Islet of Langerhans (tissue), 1 donor: ENCODE measurements around the gene CCDC178.
"Not testable (repeated sequence)": the region's sequence is repeated elsewhere in the genome, so short reads cannot be mapped to it uniquely, and the experiment has no call there.

Source experiments
- FAIRE-seq: peaks from one replicate; lab custom pipeline; 2011; peaks lifted over from hg19 to GRCh38; lab: Jason Lieb, UNC

The CCDC178 gene, protein sequence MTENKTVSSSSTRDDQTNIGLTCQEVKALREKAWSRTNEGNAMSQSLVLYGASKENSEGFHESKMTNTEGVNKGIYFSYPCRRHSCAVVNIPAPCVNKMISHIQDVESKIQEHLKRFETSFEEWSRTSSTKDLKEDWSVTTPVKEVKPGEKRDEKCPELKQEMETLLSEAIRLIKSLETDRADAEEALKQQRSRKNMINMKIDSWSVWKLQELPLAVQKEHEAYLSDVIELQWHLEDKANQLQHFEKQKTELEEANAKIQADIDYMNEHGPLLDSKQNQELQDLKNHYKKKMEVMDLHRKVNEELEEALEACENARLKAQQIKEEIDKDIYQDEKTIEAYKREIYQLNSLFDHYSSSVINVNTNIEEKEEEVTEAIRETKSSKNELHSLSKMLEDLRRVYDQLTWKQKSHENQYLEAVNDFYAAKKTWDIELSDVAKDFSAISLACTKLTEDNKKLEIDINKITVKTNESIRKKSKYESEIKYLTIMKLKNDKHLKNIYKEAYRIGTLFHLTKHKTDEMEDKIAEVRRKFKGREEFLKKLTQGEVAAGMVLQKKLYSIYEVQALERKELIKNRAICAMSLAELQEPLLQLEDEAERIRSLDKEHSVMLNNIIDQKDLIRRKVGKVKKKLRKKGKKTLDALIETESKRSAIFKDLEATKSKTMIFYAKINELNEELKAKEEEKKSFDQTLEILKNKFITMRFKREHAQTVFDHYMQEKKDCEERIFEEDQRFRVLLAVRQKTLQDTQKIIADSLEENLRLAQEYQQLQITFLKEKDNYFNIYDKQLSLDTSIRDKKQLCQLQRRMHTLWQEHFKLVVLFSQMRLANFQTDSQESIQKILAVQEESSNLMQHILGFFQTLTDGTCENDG

GRCh38 chr18:33440060-33441043 lies at the start of gene CCDC178:
TSS of gene CCDC178 (minus strand) at chr18:33440721. CDS start at chr18:33412088, 28,633 bp downstream.
- peak; percentile 36 for FAIRE-seq

GRCh38 chr18:33483908-33484307 lies 43.4 kb upstream of the CCDC178 start:
- FAIRE-seq, result no peak

- no peak for FAIRE-seq
These were observed 32.0 kb upstream of the CCDC178 start for GRCh38 chr18:33472509-33472908.

DNA sequence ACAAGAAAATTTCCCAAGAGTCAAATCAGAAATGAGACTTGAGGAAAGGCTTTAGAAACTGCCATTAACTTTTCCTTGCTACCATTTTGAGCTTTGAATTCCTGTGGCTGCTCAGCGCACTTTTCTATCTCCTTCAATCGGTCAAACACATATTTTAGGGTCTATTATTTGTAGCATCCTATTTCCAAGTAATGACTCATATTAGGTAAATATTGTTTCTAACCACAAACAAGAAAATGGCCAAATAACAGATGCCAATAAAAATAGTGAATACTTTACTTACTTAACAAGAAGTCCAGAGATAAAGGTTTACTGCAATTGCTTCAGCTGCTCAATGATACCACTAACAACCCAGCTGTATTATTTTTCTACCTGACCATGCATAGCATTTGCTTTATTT lies 29.7 kb upstream of the CCDC178 start:
- FAIRE-seq, result no peak

DNA sequence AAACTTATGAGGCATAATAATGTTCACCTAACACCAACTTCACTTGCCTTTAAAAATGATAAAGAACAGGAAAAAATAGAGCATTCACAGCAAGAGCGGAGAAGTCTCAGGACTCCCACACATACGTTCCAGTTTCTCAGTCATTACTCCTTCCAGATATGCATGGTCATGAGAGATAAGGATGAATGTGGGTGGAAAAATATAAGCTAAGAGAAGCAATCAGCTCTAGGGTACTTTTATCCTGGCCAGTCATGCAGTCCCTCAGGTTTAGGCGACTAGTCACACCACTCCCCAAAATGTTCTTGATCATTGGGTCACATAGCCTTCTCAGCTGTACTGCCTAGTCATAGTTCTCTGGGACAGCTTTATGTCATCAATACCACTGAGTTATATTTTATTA lies 29.2 kb upstream of the CCDC178 start:
- no peak for FAIRE-seq

DNA sequence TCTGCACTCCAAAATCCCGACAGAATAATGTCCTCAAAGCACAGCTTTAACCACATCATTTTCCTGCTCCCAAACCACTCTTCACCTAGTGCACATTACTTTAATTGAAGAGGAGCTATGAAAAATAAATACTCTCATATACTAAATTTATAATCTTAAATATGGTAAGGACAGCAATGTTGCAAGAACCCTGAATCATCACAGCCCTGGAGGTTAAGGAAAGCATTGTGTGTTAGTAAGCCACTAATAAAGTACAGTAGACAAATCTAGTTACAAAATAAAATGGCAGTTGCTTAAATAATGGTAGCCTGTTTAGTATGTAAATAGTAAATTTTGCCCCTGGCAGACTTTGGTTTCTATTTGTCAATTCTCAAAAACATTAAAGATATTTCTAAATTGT lies 27.0 kb upstream of the CCDC178 start:
- no peak for FAIRE-seq

- FAIRE-seq, result no peak
These were observed 26.3 kb upstream of the CCDC178 start for GRCh38 chr18:33466822-33467221.

- no peak for FAIRE-seq
These were observed 20.2 kb upstream of the CCDC178 start for GRCh38 chr18:33460681-33461080.

GRCh38 chr18:33459612-33460011 lies 19.1 kb upstream of the CCDC178 start:
- FAIRE-seq, result peak; percentile 69

- no peak for FAIRE-seq
These were observed 6.1 kb upstream of the CCDC178 start for GRCh38 chr18:33446604-33447003.

DNA sequence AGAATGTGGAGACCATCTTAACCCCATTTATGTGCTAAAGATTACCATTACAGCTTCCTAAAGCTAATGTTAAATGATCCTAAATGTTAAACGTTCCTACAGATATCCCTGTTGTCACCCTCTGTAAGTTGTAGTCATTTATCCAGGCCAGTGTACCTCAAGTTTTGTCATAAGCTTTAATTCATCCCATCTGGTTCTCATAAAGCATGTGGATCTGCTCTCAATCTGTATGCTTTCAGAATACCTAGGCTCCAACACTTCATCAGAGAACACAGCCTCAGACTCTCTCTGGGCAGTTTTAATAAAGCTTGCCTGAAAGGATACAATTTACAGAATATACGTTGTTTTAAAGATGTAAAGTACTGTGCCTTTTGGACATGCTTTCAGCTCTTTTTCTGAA lies 4.2 kb upstream of the CCDC178 start:
- no peak for FAIRE-seq

- FAIRE-seq, result no peak
These were observed 7.7 kb downstream of the CCDC178 start for GRCh38 chr18:33432857-33433256.

GRCh38 chr18:33427549-33427948 lies 13.0 kb downstream of the CCDC178 start:
- no peak for FAIRE-seq

DNA sequence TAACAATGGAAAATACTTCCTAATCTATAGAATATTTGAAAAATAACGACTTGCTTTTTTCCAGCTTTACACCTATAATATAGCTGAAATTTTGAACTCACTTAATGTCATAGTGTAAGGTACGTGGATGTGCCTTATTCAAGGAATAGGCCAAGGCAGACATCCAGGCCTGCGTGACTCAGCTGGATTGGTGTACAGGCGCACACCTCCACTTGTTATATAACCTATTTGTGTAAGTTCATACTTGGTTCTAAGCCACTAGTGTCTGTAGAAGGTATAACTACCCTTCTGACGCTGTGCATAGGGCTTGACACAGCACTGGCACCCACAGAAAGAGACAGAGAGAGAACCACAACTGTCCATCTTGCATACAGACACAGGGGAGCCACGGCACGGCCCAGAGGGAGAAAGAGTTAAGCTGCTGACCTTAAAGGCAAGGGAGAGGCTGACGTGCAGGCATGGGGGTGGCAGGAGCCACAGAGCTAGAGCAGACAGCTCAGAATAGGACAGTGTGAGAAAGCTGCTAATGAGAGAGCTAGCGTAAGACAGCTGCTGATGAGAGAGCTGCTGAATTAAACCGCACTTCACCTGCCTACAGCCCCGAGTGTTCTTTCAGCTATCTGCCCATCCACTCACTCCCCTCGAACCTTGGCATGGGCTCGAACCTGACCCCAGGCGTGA lies 16.1 kb downstream of the CCDC178 start:
- no peak for FAIRE-seq

DNA sequence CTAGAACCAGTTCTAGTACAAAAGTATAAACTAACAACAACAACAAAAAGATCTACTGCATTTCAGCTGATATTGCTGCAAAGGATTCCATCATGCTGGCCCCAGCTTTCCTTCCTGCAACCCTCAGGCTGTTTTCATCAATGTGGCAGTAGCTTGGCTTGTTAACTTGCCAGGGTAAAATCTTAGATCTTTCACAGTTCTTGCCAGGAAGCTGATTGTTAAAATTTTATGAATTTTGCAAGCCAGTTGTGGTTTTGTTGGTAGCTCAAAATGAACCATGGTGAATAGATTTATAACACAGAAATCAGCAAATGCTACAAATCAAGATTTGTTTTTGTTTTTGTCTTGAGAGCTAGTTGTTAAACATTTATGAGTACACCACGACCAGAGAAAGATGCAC lies 19.3 kb downstream of the CCDC178 start:
- no peak for FAIRE-seq

GRCh38 chr18:33404244-33404873 lies 36.2 kb downstream of the CCDC178 start:
- FAIRE-seq, result peak; percentile 95

DNA sequence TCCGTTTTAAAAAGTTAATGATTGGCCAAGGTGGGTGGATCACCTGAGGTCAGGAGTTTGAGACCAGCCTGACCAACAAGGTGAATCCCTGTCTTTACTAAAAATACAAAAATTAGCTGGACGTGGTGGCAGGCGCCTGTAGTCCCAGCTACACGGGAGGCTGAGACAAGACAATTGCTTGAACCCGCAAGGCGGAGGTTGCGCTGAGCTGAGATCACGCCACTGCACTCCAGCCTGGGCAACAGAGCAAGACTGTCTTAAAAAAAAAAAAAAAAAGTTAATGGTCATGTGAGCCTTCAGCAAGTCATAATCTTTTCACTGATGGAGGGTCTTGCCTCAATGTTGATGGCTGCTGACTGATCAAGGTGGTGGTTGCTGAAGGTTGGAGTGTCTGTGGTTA lies 41.6 kb downstream of the CCDC178 start:
- not testable (repeated sequence) for FAIRE-seq

GRCh38 chr18:33375829-33376228 lies 64.7 kb downstream of the CCDC178 start:
- no peak for FAIRE-seq

GRCh38 chr18:33372442-33372841 lies 68.1 kb downstream of the CCDC178 start:
- FAIRE-seq, result no peak

DNA sequence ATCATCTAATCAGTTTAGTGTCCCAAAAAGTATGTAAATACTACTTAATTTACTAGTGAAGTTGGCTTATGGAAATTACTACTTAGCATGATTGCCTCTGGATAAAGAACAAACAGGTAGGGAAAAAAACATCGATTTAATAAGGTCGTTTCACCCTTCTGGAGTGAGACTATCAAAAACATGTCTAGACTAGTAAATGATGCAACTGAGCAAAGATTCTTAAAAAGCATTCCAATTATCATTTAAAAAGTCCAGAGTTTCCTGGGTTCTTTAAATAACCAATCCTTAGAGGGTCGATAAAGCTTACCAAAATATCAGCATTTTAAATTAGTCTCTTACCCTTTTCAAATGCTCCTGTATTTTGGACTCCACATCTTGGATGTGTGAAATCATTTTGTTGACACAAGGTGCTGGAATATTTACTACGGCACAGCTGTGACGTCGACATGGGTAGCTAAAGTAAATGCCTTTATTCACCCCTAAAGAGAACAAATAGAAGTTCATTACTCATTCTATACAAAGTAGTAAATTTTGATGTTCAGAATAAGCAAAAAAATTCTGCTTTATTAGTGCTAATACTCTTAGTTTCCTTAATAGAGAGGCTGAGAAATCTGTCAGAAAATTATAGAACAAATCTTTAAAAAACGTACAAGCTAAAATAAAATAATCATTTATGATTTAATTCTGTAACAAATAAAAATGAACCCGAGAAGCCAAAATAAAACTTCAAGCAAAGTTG lies 70.6 kb downstream of the CCDC178 start:
- peak; percentile 62 for FAIRE-seq
